ENCODE data around the gene NSMCE3. TPM values are rescaled to one million over a fixed set of nuclear protein-coding genes. Genes with fewer than 3 reads are reported as not detected.

Gene NSMCE3
- total RNA-seq, 1 experiment from 2014 or later: 1.9 TPM

DNA sequence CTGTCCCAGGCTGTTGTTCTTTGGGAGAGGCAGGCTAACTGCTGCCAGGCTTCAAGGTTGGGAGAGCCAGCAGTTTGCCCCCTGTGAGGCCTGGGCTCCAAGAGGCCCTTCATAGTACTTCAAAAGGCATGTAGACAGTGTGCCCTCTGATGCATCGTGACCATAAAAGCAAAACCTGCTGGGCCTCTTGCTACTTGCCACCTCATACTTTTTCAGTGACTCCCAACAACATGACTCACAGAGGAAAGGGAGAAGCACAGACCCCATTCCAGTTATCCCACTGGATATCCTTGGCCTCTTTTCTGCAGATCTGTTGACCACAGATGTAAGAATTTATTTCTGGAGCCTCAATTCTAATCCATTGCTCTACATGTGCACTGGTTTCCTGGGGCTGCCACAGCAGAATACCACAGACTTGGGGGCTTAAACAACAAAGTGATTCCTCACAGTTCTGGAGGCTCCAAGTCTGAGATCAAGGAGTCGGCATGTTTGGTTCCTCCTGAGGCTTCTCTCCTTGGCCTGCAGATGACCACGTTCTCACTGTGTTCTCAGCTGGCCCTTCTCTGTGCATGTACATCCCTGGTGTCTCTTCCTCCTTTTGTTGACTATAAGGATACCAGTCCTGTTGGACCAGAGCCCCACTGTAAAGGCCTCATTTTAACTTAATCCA is 8.9 kb upstream of the NSMCE3 start:
- no peak overlapping the region for H3K4me3 Mint-ChIP-seq (ENCODE audit: low read depth, unreplicated experiment)
- no peak overlapping the region for H3K27ac Mint-ChIP-seq (ENCODE audit: unreplicated experiment)
- H3K36me3 Mint-ChIP-seq (ENCODE audit: insufficient read depth, unreplicated experiment): no peaks in the 10 kb centered on the region
- H3K9me3 Mint-ChIP-seq (ENCODE audit: low read depth, unreplicated experiment): no peaks in the 10 kb centered on the region
- no peaks in the 10 kb centered on the region for H3K4me1 Mint-ChIP-seq (ENCODE audit: low read depth, unreplicated experiment)
- intact Hi-C loops (cut with micrococcal nuclease; ENCODE audit: unreplicated experiment): no loop called here
- DNase-seq: no peak
- no TSS peak for BruUV-seq (replicated peaks)
- TF ChIP-seq, protein P1, sequence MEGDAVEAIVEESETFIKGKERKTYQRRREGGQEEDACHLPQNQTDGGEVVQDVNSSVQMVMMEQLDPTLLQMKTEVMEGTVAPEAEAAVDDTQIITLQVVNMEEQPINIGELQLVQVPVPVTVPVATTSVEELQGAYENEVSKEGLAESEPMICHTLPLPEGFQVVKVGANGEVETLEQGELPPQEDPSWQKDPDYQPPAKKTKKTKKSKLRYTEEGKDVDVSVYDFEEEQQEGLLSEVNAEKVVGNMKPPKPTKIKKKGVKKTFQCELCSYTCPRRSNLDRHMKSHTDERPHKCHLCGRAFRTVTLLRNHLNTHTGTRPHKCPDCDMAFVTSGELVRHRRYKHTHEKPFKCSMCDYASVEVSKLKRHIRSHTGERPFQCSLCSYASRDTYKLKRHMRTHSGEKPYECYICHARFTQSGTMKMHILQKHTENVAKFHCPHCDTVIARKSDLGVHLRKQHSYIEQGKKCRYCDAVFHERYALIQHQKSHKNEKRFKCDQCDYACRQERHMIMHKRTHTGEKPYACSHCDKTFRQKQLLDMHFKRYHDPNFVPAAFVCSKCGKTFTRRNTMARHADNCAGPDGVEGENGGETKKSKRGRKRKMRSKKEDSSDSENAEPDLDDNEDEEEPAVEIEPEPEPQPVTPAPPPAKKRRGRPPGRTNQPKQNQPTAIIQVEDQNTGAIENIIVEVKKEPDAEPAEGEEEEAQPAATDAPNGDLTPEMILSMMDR (IDR thresholded peaks at IDR 0.05; ENCODE audit: unreplicated experiment): no peak
- CTCF ChIA-PET: no interaction called here
- no peaks in the 10 kb centered on the region for H3K27me3 Mint-ChIP-seq (ENCODE audit: unreplicated experiment)

DNA sequence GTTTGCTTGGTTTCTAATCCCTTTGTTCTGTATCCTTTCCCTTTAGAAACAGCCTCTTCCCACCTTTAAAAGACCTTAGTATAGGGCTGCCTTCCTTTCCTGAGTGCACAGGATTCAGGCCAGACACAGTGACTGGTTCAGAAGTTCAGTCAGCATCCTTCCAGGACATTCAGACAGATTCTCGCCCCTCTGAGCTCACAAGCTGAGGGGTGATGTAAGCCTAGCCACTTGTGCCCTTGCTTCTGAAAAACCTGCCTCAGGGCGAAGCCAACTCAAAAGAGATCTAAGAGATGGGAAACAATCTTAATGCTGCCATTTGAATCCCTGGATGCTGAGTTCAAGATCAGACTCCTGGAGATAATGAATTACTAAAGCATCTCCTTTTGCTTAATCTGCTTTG is 6.7 kb upstream of the NSMCE3 start:
- Mint-ChIP-seq H3K27me3 (ENCODE audit: unreplicated experiment) (no peaks in the 10 kb centered on the region), H3K27ac (ENCODE audit: unreplicated experiment) (no peak overlapping the region), H3K36me3 (ENCODE audit: insufficient read depth, unreplicated experiment) (no peaks in the 10 kb centered on the region), H3K4me3 (ENCODE audit: low read depth, unreplicated experiment) (no peak overlapping the region), H3K9me3 (ENCODE audit: low read depth, unreplicated experiment) (no peaks in the 10 kb centered on the region), H3K4me1 (ENCODE audit: low read depth, unreplicated experiment) (no peaks in the 10 kb centered on the region)
- BruUV-seq (replicated peaks): no TSS peak
- intact Hi-C loops (cut with micrococcal nuclease; ENCODE audit: unreplicated experiment): no loop called here
- TF ChIP-seq, protein P1 (IDR thresholded peaks at IDR 0.05; ENCODE audit: unreplicated experiment): no peak
- DNase-seq: no peak
- CTCF ChIA-PET: no interaction called here

DNA sequence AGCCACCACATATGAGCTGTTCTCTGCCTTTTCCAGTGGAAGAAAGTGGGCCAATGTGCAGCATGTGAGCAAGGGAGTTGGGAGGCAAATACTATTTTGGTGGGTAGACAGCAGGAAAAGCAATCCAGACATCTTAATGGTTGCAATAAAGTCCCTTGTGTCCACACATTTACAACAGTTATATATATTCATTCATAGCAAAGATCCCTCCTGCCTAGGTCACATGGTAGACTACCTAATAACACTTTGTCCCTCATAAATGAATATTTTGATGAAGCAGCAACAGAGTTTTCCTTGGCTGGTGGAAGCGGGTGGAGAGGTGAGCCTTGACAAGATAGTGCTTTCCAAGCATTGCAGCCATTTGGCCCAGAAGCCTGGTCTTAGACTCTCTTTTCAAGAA is 6.2 kb upstream of the NSMCE3 start:
- no peak for DNase-seq
- H3K27me3 Mint-ChIP-seq (ENCODE audit: unreplicated experiment): no peaks in the 10 kb centered on the region
- H3K36me3 Mint-ChIP-seq (ENCODE audit: insufficient read depth, unreplicated experiment): no peaks in the 10 kb centered on the region
- intact Hi-C loops (cut with micrococcal nuclease; ENCODE audit: unreplicated experiment): no loop called here
- no peak overlapping the region for H3K27ac Mint-ChIP-seq (ENCODE audit: unreplicated experiment)
- H3K4me1 Mint-ChIP-seq (ENCODE audit: low read depth, unreplicated experiment): no peaks in the 10 kb centered on the region
- no peak overlapping the region for H3K4me3 Mint-ChIP-seq (ENCODE audit: low read depth, unreplicated experiment)
- CTCF ChIA-PET: no interaction called here
- BruUV-seq (replicated peaks): no TSS peak
- TF ChIP-seq, protein P1 (IDR thresholded peaks at IDR 0.05; ENCODE audit: unreplicated experiment): no peak
- no peaks in the 10 kb centered on the region for H3K9me3 Mint-ChIP-seq (ENCODE audit: low read depth, unreplicated experiment)

DNA sequence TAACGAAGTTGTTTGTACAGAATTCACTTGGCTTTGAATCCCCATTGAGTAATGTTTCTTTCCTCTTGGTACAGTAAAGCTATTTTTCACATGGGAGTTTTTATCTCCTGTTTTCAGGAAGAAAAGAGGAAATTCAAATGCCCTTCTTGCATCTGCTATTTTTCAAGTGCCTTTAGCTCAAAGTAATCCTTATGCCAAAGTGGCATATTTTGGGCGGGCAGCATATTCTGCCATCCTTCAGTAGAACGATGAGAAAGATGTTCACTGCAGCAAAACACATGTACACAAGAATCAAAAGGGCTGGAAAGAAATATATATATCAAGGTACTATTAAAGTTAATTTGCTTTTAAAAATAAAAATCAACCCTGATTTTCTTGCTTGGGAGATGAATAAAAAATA is 5.3 kb upstream of the NSMCE3 start:
- DNase-seq: no peak
- no peaks in the 10 kb centered on the region for H3K27me3 Mint-ChIP-seq (ENCODE audit: unreplicated experiment)
- CTCF ChIA-PET: no interaction called here
- BruUV-seq (replicated peaks): no TSS peak
- H3K36me3 Mint-ChIP-seq (ENCODE audit: insufficient read depth, unreplicated experiment): peaks cover 2% of the 10 kb centered on the region
- no peaks in the 10 kb centered on the region for H3K4me1 Mint-ChIP-seq (ENCODE audit: low read depth, unreplicated experiment)
- no peak overlapping the region for H3K4me3 Mint-ChIP-seq (ENCODE audit: low read depth, unreplicated experiment)
- H3K27ac Mint-ChIP-seq (ENCODE audit: unreplicated experiment): no peak overlapping the region
- intact Hi-C loops (cut with micrococcal nuclease; ENCODE audit: unreplicated experiment): no loop called here
- TF ChIP-seq, protein P1 (IDR thresholded peaks at IDR 0.05; ENCODE audit: unreplicated experiment): no peak
- no peaks in the 10 kb centered on the region for H3K9me3 Mint-ChIP-seq (ENCODE audit: low read depth, unreplicated experiment)

All from Calu3 (cell line).